ENCODE results near the gene PRM1. TPM values are rescaled to one million over a fixed set of nuclear protein-coding genes. Genes with fewer than 3 reads are reported as not detected.

The PRM1 gene
- total and polyA plus RNA-seq, 7 experiments from 2014 or later, result not detected

GRCh38 chr16:11256661-11257130, 24.4 kb downstream of the PRM1 start:
- Mint-ChIP-seq H3K27me3 (peaks cover 0 to 4% (median 0%) of the 10 kb centered on the region in 5 donors), H3K4me3 (peak overlapping the region; percentile 91 to 98 (median 94)), H3K9me3 (peaks cover 0 to 2% (median 0%) of the 10 kb centered on the region in 11 donors), H3K4me1 (peaks cover 17 to 60% (median 56%) of the 10 kb centered on the region in 7 donors), H3K27ac (peak overlapping the region; percentile 88 to 97 (median 96)), H3K36me3 (peaks cover 0 to 33% (median 4%) of the 10 kb centered on the region in 5 donors)
- H3K27ac ChIP-seq (ENCODE audit: low read depth, low read length), result peak overlapping the region; percentile 97
- ATAC-seq (no peak), DNase-seq (peak in 2 of 9 donors; percentile 12 to 68)
- intact Hi-C loops (cut with micrococcal nuclease), result loop anchor here (1.0 to 10.0 kb wide), 17 partner anchors 41 to 1546 kb away; partner anchors contain the start of genes ZC3H7A (in 2 of the 2), CPPED1 (in 1 of the 2), DEXI (in 1 of the 2) and GSPT1 (in 1 of the 2)
- H3K4me1 ChIP-seq (ENCODE audit: control insufficient read depth in 2 of 2, insufficient read depth in 2 of 2, low read length in 2 of 2), result peaks cover 45 to 46% of the 10 kb centered on the region in 2 donors
- no peaks in the 10 kb centered on the region for H3K27me3 ChIP-seq (ENCODE audit: control insufficient read depth in 2 of 2, insufficient read depth in 2 of 2, low read length in 2 of 2)
- no peaks in the 10 kb centered on the region for H3K9me3 ChIP-seq (ENCODE audit: control insufficient read depth in 2 of 3, low read length in 3 of 3)
- peaks cover 0 to 8% (median 6%) of the 10 kb centered on the region in 3 experiments for H3K36me3 ChIP-seq (ENCODE audit: control insufficient read depth in 2 of 3, insufficient read depth in 3 of 3, low read length in 3 of 3)
- ChIA-PET CTCF (interaction anchor here (0.6 to 6.0 kb wide), 13 partner anchors 21 to 293 kb away, joined by 3 to 31 read pairs (median 5); no protein-coding TSS in a partner anchor), POLR2A (interaction anchor here (0.9 to 8.2 kb wide), 32 partner anchors 8 to 411 kb away, joined by 3 to 244 read pairs (median 6); partner anchors contain the start of genes CLEC16A and TNP2)
- peak overlapping the region; percentile 85 for H3K4me3 ChIP-seq (ENCODE audit: low read length)

DNA sequence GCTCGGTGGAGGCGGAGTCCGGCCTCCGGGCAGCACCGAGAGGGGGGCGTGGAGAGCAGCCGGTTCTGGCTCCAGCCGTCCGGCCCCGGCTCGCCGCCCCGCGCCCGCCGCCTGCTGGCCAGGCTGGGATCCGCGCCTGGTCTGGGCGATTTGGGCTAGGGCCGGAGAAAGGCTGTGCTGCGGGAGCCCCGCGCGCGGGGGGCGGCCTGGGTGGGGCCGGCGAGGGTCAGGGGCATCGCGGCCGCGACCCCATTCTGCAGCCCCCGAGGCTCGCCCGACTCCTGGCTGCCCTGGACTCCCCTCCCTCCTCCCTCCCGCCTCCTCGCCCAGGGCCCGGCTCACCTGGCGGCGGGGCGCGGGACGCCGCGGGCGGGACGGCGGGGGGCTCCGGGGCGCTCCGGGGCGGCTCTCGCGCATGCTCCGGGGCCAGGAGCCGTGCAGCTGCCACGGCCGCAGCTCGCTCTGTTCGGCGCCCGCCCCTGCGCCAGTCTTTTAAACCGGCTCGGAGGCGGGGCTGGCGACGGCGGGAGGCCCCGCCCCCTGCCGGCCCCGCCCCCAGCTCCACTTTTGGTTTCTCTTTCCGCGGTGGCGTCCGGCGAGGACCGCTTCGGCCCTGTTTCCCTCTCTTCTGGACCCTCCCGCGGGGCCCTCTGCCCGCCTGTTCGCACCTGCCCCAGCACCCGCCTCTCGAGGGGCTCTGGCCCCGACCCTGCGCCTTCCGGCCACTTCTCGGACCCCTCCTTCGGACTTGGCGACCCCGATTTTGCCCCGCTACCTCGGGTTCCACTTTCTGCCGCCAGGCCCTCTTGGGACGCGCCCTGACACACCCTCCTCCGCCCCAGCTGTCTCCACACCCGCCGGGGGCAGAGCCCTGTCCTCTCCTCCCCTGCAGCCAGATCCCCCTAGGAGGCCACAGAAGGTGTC, 25.1 kb downstream of the PRM1 start, which contains the start of gene SOCS1:
SOCS1 (minus strand) TSS at position 468 of the 924 bp plus-strand sequence. CDS start 726 bp downstream, outside the sequence.
- ATAC-seq (peak; percentile 82), DNase-seq (peak; percentile 76 to 97 (median 87))
- peaks cover 48 to 52% of the 10 kb centered on the region in 2 donors for H3K4me1 ChIP-seq (ENCODE audit: control insufficient read depth in 2 of 2, insufficient read depth in 2 of 2, low read length in 2 of 2)
- Mint-ChIP-seq H3K4me3 (peak within 1 kb of the TSS; percentile 91 to 98 (median 94)), H3K36me3 (peaks cover 0 to 37% (median 4%) of the 10 kb centered on the region in 5 donors), H3K27ac (peak within 1 kb of the TSS; percentile 88 to 97 (median 96)), H3K27me3 (peaks cover 0 to 4% (median 0%) of the 10 kb centered on the region in 5 donors), H3K4me1 (peaks cover 19 to 64% (median 59%) of the 10 kb centered on the region in 7 donors), H3K9me3 (peaks cover 0 to 2% (median 0%) of the 10 kb centered on the region in 11 donors)
- no peaks in the 10 kb centered on the region for H3K27me3 ChIP-seq (ENCODE audit: control insufficient read depth in 2 of 2, insufficient read depth in 2 of 2, low read length in 2 of 2)
- no peaks in the 10 kb centered on the region for H3K9me3 ChIP-seq (ENCODE audit: control insufficient read depth in 2 of 3, low read length in 3 of 3)
- peak within 1 kb of the TSS; percentile 85 for H3K4me3 ChIP-seq (ENCODE audit: low read length)
- peak within 1 kb of the TSS; percentile 97 for H3K27ac ChIP-seq (ENCODE audit: low read depth, low read length)
- intact Hi-C loops (cut with micrococcal nuclease), result loop anchor here (1.0 to 10.0 kb wide), 21 partner anchors 23 to 1546 kb away; partner anchors contain the start of genes ZC3H7A (in 2 of the 2), CPPED1 (in 1 of the 2), DEXI (in 1 of the 2) and GSPT1 (in 1 of the 2)
- ChIA-PET CTCF (interaction anchor here (0.6 to 6.0 kb wide), 19 partner anchors 20 to 294 kb away, joined by 3 to 31 read pairs (median 5); no protein-coding TSS in a partner anchor), POLR2A (interaction anchor here (0.6 to 8.2 kb wide), 43 partner anchors 8 to 542 kb away, joined by 3 to 244 read pairs (median 5); partner anchors contain the start of genes CLEC16A, DEXI and TNP2)
- peaks cover 0 to 8% (median 6%) of the 10 kb centered on the region in 3 experiments for H3K36me3 ChIP-seq (ENCODE audit: control insufficient read depth in 2 of 3, insufficient read depth in 3 of 3, low read length in 3 of 3)

- intact Hi-C loops (cut with micrococcal nuclease), result loop anchor here (1.0 to 10.0 kb wide), 15 partner anchors 22 to 1547 kb away; partner anchors contain the start of genes CPPED1 (in 1 of the 2), GSPT1 (in 1 of the 2), LITAF (in 1 of the 2) and NUBP1 (in 1 of the 2)
- ChIA-PET CTCF (interaction anchor here (0.7 to 6.0 kb wide), 17 partner anchors 9 to 313 kb away, joined by 3 to 31 read pairs (median 4); partner anchors contain the start of gene DEXI), POLR2A (interaction anchor here (0.6 to 8.2 kb wide), 38 partner anchors 9 to 542 kb away, joined by 3 to 244 read pairs (median 6); partner anchors contain the start of genes CLEC16A, DEXI and TNP2)
- H3K36me3 ChIP-seq (ENCODE audit: control insufficient read depth in 2 of 3, insufficient read depth in 3 of 3, low read length in 3 of 3), result peaks cover 0 to 8% (median 6%) of the 10 kb centered on the region in 3 experiments
- peaks cover 48 to 52% of the 10 kb centered on the region in 2 donors for H3K4me1 ChIP-seq (ENCODE audit: control insufficient read depth in 2 of 2, insufficient read depth in 2 of 2, low read length in 2 of 2)
- Mint-ChIP-seq H3K9me3 (peaks cover 0 to 2% (median 0%) of the 10 kb centered on the region in 11 donors), H3K36me3 (peaks cover 0 to 42% (median 4%) of the 10 kb centered on the region in 5 donors), H3K27me3 (peaks cover 0 to 2% (median 0%) of the 10 kb centered on the region in 5 donors), H3K4me1 (peaks cover 24 to 67% (median 63%) of the 10 kb centered on the region in 7 donors), H3K27ac (peak overlapping the region; percentile 59 to 84 (median 80)), H3K4me3 (peak overlapping the region; percentile 68 to 91 (median 86))
- peak overlapping the region; percentile 97 for H3K27ac ChIP-seq (ENCODE audit: low read depth, low read length)
- H3K4me3 ChIP-seq (ENCODE audit: low read length), result peak overlapping the region; percentile 85
- ATAC-seq (peak; percentile 36), DNase-seq (peak in 8 of 9 donors; percentile 63 to 87 (median 80))
- no peaks in the 10 kb centered on the region for H3K9me3 ChIP-seq (ENCODE audit: control insufficient read depth in 2 of 3, low read length in 3 of 3)
- H3K27me3 ChIP-seq (ENCODE audit: control insufficient read depth in 2 of 2, insufficient read depth in 2 of 2, low read length in 2 of 2), result no peaks in the 10 kb centered on the region
Observed at GRCh38 chr16:11254913-11255736, 26.0 kb downstream of the PRM1 start.

DNA sequence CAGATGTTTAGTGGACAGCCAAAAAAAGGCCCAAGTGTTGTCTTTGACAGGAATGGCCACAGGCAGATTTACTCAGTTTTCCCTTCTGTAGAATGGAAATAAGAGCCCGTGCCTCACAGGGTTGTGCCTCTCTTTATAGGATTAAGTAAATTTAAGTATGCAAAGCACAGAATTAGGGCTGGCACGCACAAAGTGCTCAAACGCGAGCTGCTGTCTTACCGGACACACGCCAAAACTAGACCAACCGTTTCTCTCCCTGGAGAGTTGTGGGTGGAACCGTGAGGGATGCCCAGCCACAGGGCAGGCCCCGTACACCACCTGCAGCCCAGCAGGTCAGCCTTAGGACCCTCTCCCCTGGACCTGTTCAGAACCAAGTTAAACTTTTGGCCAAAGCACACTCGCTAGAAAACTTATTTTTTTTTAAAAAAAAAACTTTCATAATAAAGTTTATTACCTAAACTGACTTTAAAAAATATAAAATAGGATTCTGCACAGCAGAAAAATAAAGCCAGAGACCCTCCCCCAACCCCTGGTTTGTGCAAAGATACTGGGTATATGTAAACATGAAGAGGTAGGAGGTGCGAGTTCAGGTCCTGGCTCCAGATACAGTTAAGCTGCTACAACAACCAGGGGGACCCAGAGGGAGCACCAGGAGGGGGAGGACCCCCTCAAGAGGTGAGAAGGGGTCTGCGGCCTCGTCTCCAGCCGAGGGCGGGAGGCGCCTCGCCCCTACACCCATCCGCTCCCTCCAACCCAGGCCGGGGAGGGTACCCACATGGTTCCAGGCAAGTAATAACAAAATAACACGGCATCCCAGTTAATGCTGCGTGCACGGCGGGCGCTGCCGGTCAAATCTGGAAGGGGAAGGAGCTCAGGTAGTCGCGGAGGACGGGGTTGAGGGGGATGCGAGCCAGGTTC, 26.9 kb downstream of the PRM1 start:
- H3K4me3 ChIP-seq (ENCODE audit: low read length), result peak overlapping the region; percentile 85
- ChIA-PET CTCF (interaction anchor here (0.7 to 6.0 kb wide), 15 partner anchors 9 to 312 kb away, joined by 3 to 31 read pairs (median 3); partner anchors contain the start of gene DEXI), POLR2A (interaction anchor here (0.6 to 8.2 kb wide), 22 partner anchors 10 to 543 kb away, joined by 3 to 244 read pairs (median 6); partner anchors contain the start of gene CLEC16A)
- H3K27ac Mint-ChIP-seq, result peak overlapping the region; percentile 60 to 95 (median 81)
- intact Hi-C loops (cut with micrococcal nuclease), result loop anchor here (2.0 to 10.0 kb wide), 6 partner anchors 159 to 831 kb away; partner anchors contain the start of genes LITAF (in 1 of the 2) and NUBP1 (in 1 of the 2)
- peak overlapping the region; percentile 97 for H3K27ac ChIP-seq (ENCODE audit: low read depth, low read length)
- peaks cover 0 to 2% (median 0%) of the 10 kb centered on the region in 11 donors for H3K9me3 Mint-ChIP-seq
- H3K27me3 Mint-ChIP-seq, result no peaks in the 10 kb centered on the region
- no peaks in the 10 kb centered on the region for H3K27me3 ChIP-seq (ENCODE audit: control insufficient read depth in 2 of 2, insufficient read depth in 2 of 2, low read length in 2 of 2)
- peaks cover 24 to 59% (median 54%) of the 10 kb centered on the region in 7 donors for H3K4me1 Mint-ChIP-seq
- no peaks in the 10 kb centered on the region for H3K9me3 ChIP-seq (ENCODE audit: control insufficient read depth in 2 of 3, low read length in 3 of 3)
- DNase-seq (peak in 1 of 9 donors; percentile 23), ATAC-seq (no peak)
- H3K4me1 ChIP-seq (ENCODE audit: control insufficient read depth in 2 of 2, insufficient read depth in 2 of 2, low read length in 2 of 2), result peaks cover 48 to 52% of the 10 kb centered on the region in 2 donors
- H3K4me3 Mint-ChIP-seq, result peak overlapping the region; percentile 68 to 94 (median 88)
- peaks cover 0 to 42% (median 4%) of the 10 kb centered on the region in 5 donors for H3K36me3 Mint-ChIP-seq
- H3K36me3 ChIP-seq (ENCODE audit: control insufficient read depth in 2 of 3, insufficient read depth in 3 of 3, low read length in 3 of 3), result peaks cover 0 to 8% (median 6%) of the 10 kb centered on the region in 3 experiments
